Natural killer cell (primary cell): ENCODE measurements around the gene NTHL1. TPM values are rescaled to one million over a fixed set of nuclear protein-coding genes. Genes with fewer than 3 reads are reported as not detected.

ENCODE experiments used
- ATAC-seq, 3 donors: fragments of 150-1000 bp in 2 of 3; fragments of 200-7000 bp in 1 of 3; cut with Tn5 transposase; 1 replicate in 1 of 3; 2 replicates in 2 of 3; pipeline ENCODE4 v1.10.0; 2021; ENCODE audit warnings: mild to moderate bottlenecking in 2 of 3, moderate library complexity in 2 of 3
- DNase-seq, 2 donors: peaks; one replicate each; pipeline versions ENCODE4 v3.0.0 to v3.0.0-alpha.2; 2013 to 2021; ENCODE audit warnings: mixed read lengths in 1 of 2
- H3K27ac ChIP-seq: one replicate; pipeline ENCODE4 v1.5.1; 2013; ENCODE audit warnings: mild to moderate bottlenecking, low read length
- H3K27me3 ChIP-seq: one replicate; pipeline ENCODE4 v1.6.1; 2013; ENCODE audit warnings: low read length; ENCODE audit not compliant: control insufficient read depth, insufficient read depth
- H3K36me3 ChIP-seq: one replicate; pipeline ENCODE4 v1.6.1; 2013; ENCODE audit warnings: low read length; ENCODE audit not compliant: control insufficient read depth, insufficient read depth
- H3K4me1 ChIP-seq: one replicate; pipeline ENCODE4 v1.6.1; 2013; ENCODE audit warnings: low read length; ENCODE audit not compliant: control insufficient read depth, insufficient read depth
- H3K4me3 ChIP-seq: one replicate; pipeline ENCODE4 v1.5.1; 2013; ENCODE audit warnings: low read length
- H3K9me3 ChIP-seq: one replicate; pipeline ENCODE4 v1.6.1; 2013; ENCODE audit warnings: low read length; ENCODE audit not compliant: control insufficient read depth, insufficient read depth
- H3K27ac Mint-ChIP-seq, 2 donors: one replicate each; pipeline ENCODE4 v1.8.0; 2022; ENCODE audit warnings: mild to moderate bottlenecking in 2 of 2, mixed read lengths in 2 of 2, moderate library complexity in 1 of 2
- H3K27me3 Mint-ChIP-seq, 2 donors: one replicate each; pipeline ENCODE4 v1.8.0; 2022; ENCODE audit warnings: low read depth in 2 of 2, mixed read lengths in 2 of 2
- H3K36me3 Mint-ChIP-seq: one replicate; pipeline ENCODE4 v1.8.0; 2022; ENCODE audit warnings: mixed read lengths
- H3K4me1 Mint-ChIP-seq, 2 donors: one replicate each; pipeline ENCODE4 v1.8.0; 2022; ENCODE audit warnings: mixed read lengths in 2 of 2
- H3K4me3 Mint-ChIP-seq: one replicate; pipeline ENCODE4 v1.8.0; 2022; ENCODE audit warnings: mild to moderate bottlenecking, moderate library complexity, mixed read lengths
- H3K9me3 Mint-ChIP-seq, 2 donors: one replicate each; pipeline ENCODE4 v1.8.0; 2022; ENCODE audit warnings: mixed read lengths in 2 of 2
- WGBS: methylation state at CpG from one replicate; pipeline ENCODE4 v1.1.7; 2013; ENCODE audit warnings: missing lambda C conversion rate; ENCODE audit not compliant: insufficient coverage; 5-methylcytosine and 5-hydroxymethylcytosine counted together
- intact Hi-C: fragments of 100-400 bp; cut with micrococcal nuclease; formaldehyde crosslinking; loops from one replicate; pipeline ENCODE4 v1.14.2; 2022
- total RNA-seq, 4 donors: library from RNA; stranded (reverse); fragments of 120-200 nt in 1 of 4; gene quantifications; one replicate each; pipeline versions ENCODE4 v1.2.3 to v1.2.4, GENCODE V29; 2013 to 2022
- TF ChIP-seq, protein P1 (sequence below): fragments of 200-600 bp; IDR thresholded peaks from one replicate; pipeline ENCODE4 v1.8.0; 2022; ENCODE audit warnings: antibody characterized with exemption

Gene NTHL1
- total RNA-seq, 3 donors from 2014 or later (not counting 1 experiment from before 2014, with no cell fraction given) = 8.7 to 12.9 (median 9.7) TPM

DNA sequence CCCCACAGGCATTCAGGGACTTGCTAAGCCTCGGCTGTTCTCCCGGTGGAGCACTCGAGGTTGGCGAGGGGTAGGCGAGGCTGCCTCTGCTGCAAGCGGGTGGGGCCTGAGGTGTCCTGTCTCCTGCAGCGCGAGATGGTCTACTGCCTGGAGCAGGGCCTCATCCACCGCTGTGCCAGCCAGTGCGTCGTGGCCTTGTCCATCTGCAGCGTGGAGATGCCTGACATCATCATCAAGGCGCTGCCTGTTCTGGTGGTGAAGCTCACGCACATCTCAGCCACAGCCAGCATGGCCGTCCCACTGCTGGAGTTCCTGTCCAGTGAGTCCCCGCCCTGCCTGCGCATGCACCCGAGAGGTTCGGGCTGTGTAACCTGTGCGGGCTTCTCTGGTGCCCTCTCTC, 26.4 kb upstream of the NTHL1 start:
- Mint-ChIP-seq H3K4me3 (no peak overlapping the region), H3K36me3 (no peaks in the 10 kb centered on the region), H3K4me1 (peaks cover 0 to 4% of the 10 kb centered on the region in 2 donors), H3K9me3 (no peaks in the 10 kb centered on the region), H3K27ac (no peak overlapping the region), H3K27me3 (no peaks in the 10 kb centered on the region)
- ATAC-seq (no peak), DNase-seq (no peak)
- Histone ChIP-seq H3K4me1 (no peaks in the 10 kb centered on the region), H3K36me3 (peaks cover 54% of the 10 kb centered on the region), H3K27me3 (no peaks in the 10 kb centered on the region), H3K27ac (no peak overlapping the region), H3K9me3 (no peaks in the 10 kb centered on the region), H3K4me3 (no peak overlapping the region)
- WGBS = 96% methylated on average over 20 of the region's 20 CpGs
- intact Hi-C loops = no loop called here
- TF ChIP-seq, protein P1, sequence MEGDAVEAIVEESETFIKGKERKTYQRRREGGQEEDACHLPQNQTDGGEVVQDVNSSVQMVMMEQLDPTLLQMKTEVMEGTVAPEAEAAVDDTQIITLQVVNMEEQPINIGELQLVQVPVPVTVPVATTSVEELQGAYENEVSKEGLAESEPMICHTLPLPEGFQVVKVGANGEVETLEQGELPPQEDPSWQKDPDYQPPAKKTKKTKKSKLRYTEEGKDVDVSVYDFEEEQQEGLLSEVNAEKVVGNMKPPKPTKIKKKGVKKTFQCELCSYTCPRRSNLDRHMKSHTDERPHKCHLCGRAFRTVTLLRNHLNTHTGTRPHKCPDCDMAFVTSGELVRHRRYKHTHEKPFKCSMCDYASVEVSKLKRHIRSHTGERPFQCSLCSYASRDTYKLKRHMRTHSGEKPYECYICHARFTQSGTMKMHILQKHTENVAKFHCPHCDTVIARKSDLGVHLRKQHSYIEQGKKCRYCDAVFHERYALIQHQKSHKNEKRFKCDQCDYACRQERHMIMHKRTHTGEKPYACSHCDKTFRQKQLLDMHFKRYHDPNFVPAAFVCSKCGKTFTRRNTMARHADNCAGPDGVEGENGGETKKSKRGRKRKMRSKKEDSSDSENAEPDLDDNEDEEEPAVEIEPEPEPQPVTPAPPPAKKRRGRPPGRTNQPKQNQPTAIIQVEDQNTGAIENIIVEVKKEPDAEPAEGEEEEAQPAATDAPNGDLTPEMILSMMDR = no peak

DNA sequence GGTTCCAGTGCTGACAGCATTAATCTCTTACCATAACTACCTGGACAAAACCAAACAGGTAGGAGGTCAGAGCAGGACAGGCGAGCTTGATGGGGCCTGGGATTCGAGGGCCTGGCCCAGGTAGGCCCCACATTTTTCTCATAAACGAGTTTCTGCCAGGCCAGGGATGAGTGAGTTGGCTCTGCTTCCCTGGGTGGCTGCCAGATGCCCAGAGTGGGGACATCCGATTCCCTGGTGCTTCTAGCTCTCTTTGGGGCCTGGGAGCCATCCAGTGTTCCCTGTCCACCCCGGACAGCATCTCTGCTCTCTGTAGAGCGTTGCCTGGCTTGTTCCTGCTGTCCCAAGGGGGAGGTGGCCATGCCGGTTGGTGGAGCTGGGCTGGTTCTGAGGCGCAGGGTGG, 25.3 kb upstream of the NTHL1 start:
- Mint-ChIP-seq H3K4me1 (peaks cover 0 to 4% of the 10 kb centered on the region in 2 donors), H3K27me3 (no peaks in the 10 kb centered on the region), H3K9me3 (no peaks in the 10 kb centered on the region), H3K36me3 (no peaks in the 10 kb centered on the region), H3K4me3 (no peak overlapping the region), H3K27ac (no peak overlapping the region)
- Histone ChIP-seq H3K27ac (no peak overlapping the region), H3K27me3 (no peaks in the 10 kb centered on the region), H3K4me1 (no peaks in the 10 kb centered on the region), H3K9me3 (no peaks in the 10 kb centered on the region), H3K36me3 (peaks cover 48% of the 10 kb centered on the region), H3K4me3 (no peak overlapping the region)
- ATAC-seq (no peak), DNase-seq (no peak)
- TF ChIP-seq, protein P1 = no peak
- intact Hi-C loops = no loop called here
- 97% methylated on average over 8 of the region's 8 CpGs for WGBS

DNA sequence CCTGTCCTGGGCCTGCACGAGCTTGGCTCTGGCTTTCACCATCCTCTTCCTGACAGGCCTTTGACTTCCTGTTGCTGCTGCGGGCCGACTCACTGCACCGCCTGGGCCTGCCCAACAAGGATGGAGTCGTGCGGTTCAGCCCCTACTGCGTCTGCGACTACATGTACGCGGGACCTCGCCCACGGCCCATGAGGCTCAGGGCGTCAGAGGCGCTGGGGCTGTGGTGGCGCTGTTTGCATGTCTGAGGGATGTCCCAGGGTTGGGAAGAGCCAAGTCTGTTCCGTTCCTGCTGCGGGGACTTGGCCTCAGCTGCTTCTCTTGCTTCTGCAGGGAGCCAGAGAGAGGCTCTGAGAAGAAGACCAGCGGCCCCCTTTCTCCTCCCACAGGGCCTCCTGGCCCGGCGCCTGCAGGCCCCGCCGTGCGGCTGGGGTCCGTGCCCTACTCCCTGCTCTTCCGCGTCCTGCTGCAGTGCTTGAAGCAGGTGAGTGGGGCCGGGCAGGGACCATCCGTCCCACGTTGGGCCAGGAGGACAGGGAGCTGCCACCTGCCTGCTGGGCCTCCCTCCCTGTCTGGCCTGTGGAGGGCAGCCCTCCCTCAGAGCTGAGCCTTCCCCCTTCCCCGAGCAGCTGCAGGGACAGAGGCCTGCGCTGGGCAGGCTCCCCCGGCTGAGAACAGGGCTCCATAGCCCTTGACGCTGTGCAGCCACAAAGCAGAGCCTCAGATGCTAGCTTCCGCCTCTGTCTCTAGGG, 24.0 kb upstream of the NTHL1 start:
- H3K36me3 Mint-ChIP-seq = no peaks in the 10 kb centered on the region
- no peak overlapping the region for H3K27ac Mint-ChIP-seq
- intact Hi-C loops = no loop called here
- no peaks in the 10 kb centered on the region for H3K9me3 Mint-ChIP-seq
- Histone ChIP-seq H3K27ac (no peak overlapping the region), H3K4me3 (no peak overlapping the region), H3K27me3 (no peaks in the 10 kb centered on the region), H3K9me3 (no peaks in the 10 kb centered on the region), H3K36me3 (peaks cover 48% of the 10 kb centered on the region), H3K4me1 (no peaks in the 10 kb centered on the region)
- peaks cover 0 to 4% of the 10 kb centered on the region in 2 donors for H3K4me1 Mint-ChIP-seq
- H3K4me3 Mint-ChIP-seq = no peak overlapping the region
- DNase-seq (no peak), ATAC-seq (no peak)
- TF ChIP-seq, protein P1 = no peak
- H3K27me3 Mint-ChIP-seq = no peaks in the 10 kb centered on the region
- 94% methylated on average over 34 of the region's 34 CpGs for WGBS
